Activated T-helper 1 cell treated with Interleukin-2 at 50 U/mL for 16 hours (primary cell): ENCODE results near the gene THADA.

Source experiments
- DNase-seq: peaks from one replicate; pipeline ENCODE4 v3.0.0-alpha.2; 2020; ENCODE audit warnings: low read depth

The THADA gene

DNA sequence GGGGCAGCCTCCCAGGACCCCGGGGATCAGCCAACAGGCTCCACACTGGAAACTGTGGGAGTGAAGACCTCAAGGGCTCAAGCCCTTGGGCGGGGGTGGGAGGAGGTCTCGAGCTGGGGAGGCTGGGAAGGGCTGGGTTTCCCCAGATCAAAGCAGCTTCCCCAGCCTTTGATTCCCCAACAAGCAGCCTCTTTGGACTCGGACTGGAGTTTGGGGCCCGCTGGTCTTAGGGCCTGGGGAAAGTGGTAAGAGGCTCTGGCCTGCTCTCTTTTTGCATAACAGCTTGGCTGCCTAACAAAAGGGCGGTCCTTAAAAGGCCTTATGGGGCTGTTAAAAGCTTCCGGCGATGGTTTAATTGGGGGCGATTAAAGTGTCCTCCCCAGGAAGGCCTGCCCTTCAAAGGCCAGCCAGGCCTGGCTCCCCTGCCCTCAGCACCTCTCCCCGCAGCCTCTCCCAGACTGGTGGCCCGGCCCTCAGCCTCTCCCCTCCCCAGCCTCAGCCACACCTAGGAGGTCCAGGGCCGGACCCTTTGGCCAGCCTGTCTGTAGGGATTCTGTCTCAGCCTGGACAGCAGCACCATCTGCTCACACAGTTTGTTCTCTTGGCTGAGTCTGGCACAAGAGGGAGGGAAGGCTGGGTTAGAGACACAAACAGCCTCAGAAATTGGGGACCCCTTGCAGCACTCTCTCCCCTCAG lies 409.0 kb downstream of the THADA start:
- DNase-seq = no peak

GRCh38 chr2:43186321-43186678 lies 409.5 kb downstream of the THADA start:
- DNase-seq = no peak

DNA sequence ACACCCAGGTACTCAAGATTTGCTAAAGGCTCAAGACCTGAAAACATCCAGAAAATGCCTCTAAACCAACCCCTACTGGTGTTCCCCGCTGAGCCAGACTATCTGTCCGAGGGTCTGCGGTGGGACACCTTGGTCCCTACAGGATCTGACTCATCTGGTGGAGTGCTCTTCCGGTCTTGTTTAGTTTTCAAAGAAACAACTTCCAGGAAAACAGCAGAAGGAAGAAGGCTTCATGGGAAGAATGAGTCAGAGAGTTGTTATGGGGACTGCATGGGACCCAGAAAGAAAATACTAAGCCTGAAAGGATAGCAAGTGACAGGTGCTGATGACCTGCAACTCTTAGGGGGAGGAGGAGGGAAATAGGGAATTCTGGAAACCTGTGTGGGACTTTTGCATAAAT lies 410.7 kb downstream of the THADA start:
- no peak for DNase-seq

- peak; percentile 38 for DNase-seq
Measured at GRCh38 chr2:43184339-43184895, 411.4 kb downstream of the THADA start.

- no peak for DNase-seq
Measured at GRCh38 chr2:43183743-43184142, 412.1 kb downstream of the THADA start.

DNA sequence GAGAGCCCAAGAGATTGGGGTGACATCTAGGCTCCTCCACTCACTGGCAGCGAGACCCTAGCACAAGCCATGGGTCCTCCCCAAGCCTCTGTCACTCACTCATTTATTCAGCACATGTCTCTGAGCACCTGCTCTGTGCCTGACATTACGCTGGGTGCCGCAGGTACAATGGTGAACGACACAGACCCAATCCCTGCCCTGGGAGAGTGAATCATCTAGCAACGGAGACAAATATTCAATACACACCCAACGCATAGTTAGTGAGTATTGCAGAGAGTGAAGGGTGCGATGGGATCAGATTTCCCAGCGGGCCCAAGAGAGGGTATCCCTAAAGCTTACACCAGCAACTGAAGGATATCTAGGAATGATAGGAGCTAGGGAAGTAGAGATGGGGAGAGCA lies 414.9 kb downstream of the THADA start:
- DNase-seq = no peak
